ENCODE measurements around the gene IFIT5. TPM values are rescaled to one million over a fixed set of nuclear protein-coding genes. Genes with fewer than 3 reads are reported as not detected.
"Not testable (repeated sequence)": the region's sequence is repeated elsewhere in the genome, so short reads cannot be mapped to it uniquely, and the experiment has no call there.

IFIT5 gene
- total RNA-seq, 1 donor from 2014 or later = 8.1 TPM

DNA sequence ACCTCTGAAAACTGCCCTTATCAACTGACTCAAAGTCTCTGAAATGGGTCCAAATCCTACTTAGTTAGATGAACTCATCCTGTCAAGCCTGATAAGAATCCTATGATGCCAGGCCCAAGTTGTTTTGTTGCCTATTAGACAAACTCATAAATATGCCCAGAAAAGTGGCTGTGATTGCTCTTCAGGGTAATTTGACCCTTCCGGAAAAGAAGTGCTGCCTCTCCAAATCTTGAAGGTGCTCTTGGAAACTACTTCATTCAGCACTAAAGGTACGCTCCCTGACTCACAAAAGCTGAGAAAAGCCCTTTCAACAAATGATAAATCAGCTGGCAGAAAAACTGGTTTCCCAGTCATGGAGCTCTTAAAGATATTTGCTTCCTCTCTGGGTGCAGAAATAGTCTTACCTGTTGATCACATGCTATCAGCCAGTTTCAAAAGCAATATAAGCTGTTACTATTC, 6.7 kb downstream of the IFIT5 start:
- intact Hi-C loops (cut with micrococcal nuclease) = no loop called here
- no peak for DNase-seq
- no peak for ATAC-seq

DNA sequence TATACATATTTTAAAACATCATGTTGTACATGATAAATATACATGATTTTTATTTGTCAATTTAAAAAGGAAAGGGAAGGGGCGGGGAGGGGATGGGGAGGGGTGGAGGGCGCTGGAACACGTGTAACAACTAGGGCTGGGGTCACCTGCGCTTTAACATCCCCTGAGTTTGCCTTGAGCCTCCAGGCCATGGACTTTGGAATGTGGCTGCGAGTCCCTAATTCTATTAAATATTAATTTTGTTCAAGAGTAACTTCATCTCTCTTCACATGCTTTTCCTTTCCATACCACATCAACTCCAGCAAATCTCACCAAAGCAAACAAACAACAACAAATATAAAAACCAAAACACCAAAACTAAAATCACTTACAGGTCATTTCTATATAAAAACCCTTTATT, 10.6 kb downstream of the IFIT5 start:
- no peak for ATAC-seq
- intact Hi-C loops (cut with micrococcal nuclease) = loop anchor here (5.0 kb wide), 1 partner anchor 137 kb away; no protein-coding TSS in a partner anchor
- DNase-seq = no peak

DNA sequence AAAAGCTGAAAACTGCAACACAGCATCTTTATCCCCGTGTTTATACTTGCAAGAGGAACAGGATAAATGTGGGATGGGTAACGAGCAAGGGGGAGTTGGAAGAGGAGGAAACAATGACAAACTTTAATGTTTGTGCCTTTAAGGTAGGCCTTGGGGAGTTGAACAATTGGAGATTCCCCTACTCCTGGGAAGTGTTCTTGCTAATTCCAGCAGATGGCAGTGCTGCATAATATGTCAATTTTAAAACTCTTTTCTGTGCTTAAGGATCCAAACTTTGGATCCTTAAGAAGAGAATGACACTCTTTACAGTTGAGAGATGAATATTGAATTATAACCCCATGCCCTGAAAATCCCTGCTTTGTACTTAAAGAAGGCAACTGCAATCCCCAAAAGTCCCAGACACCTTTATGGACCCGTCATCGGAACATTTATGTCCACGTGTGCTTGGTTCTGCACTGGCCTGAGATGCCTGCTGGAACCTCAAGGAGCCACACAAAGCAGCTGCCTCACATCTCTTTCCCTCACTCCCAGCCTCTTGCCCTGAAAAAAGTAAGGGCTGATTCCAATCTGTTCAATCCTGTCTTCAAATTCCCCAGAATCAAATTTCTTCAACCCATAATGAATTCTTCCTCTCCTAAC, 12.0 kb downstream of the IFIT5 start:
- intact Hi-C loops (cut with micrococcal nuclease) = loop anchor here (5.0 kb wide), 1 partner anchor 136 kb away; no protein-coding TSS in a partner anchor
- ATAC-seq (peak; percentile 70), DNase-seq (no peak)

DNA sequence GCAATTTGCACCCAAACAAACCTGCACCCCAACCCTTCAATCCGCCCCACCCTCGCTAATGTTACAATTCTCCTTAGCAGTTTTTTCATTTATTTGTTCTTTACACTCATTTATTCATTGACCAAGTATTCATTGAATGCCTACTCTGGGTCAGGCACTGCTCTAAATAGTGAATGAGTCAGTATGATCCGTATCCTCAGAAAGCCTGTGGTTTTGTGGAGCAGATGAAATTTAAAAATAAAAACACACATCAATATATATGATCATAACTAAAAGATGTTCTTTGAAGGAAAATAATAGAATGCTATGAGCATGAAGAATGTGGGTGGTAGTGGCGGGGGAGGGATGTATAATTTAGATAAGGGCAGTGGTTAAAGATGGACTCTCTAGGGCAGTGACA, 13.3 kb downstream of the IFIT5 start:
- intact Hi-C loops (cut with micrococcal nuclease) = loop anchor here (5.0 kb wide), 1 partner anchor 135 kb away; no protein-coding TSS in a partner anchor
- DNase-seq (no peak), ATAC-seq (no peak)

DNA sequence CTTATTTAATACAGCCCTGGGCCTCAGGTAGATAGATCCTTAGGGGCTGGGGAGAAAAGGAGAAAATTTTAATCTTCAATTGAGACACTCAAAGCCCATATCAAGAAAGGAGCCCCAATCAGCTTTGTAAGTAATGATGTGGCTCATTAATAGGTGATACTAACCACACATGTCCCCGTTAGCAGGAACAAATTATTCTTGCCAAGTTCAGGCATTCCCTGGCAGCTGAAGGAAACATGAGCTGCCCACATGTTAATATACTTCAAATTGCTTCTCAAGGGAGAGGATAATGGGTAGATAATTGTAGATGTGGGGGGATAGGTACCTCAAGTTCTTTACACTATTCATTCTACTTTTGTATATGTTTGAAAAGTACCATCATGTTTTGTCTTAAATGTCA, 14.5 kb downstream of the IFIT5 start:
- no peak for DNase-seq
- intact Hi-C loops (cut with micrococcal nuclease) = loop anchor here (5.0 kb wide), 1 partner anchor 133 kb away; no protein-coding TSS in a partner anchor

DNA sequence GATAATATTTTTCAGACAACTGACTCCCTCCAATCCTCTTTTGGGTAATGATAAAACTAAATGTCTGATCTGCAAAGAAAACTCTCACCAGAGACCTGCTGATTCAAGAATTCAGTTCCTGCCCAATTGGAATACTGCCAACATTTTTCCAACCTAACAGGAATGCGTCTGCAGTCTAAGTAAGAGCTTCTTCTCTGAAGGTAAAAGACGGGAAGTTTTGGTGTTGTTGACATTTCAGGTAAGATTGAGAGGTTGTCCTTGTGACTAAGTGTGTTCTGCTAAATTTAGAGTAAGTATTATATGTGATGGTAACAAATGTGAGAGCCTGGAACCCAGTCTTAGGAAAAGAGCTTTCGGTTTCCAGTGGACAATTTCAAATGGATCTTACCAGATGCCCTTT, 17.6 kb downstream of the IFIT5 start:
- DNase-seq = no peak
- intact Hi-C loops (cut with micrococcal nuclease) = loop anchor here (5.0 kb wide), 1 partner anchor 120 kb away; no protein-coding TSS in a partner anchor
- peak; percentile 49 for ATAC-seq

More for the DNA sequence above, 14.5 kb downstream of the IFIT5 start:
- peak; percentile 77 for ATAC-seq

DNA sequence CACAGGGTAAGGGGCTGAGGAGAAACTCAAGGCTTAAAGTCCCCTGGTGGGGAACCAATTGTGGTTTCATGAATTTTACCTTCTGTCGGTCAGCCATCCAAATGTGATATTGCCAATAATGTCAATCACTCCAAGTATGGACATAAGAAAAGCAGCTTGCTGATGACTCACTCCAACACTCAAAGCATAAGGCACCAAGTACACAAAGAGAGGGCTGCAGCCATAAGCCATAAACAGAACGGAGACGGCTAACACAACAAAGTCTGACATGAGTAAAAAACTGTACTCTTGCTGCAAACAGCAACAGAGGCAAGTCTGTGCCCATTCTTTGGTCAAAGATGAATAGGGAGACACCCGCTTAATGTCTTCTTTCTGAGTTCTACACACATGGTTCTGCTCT, 24.2 kb downstream of the IFIT5 start:
- no peak for ATAC-seq
- intact Hi-C loops (cut with micrococcal nuclease) = no loop called here
- DNase-seq = no peak

DNA sequence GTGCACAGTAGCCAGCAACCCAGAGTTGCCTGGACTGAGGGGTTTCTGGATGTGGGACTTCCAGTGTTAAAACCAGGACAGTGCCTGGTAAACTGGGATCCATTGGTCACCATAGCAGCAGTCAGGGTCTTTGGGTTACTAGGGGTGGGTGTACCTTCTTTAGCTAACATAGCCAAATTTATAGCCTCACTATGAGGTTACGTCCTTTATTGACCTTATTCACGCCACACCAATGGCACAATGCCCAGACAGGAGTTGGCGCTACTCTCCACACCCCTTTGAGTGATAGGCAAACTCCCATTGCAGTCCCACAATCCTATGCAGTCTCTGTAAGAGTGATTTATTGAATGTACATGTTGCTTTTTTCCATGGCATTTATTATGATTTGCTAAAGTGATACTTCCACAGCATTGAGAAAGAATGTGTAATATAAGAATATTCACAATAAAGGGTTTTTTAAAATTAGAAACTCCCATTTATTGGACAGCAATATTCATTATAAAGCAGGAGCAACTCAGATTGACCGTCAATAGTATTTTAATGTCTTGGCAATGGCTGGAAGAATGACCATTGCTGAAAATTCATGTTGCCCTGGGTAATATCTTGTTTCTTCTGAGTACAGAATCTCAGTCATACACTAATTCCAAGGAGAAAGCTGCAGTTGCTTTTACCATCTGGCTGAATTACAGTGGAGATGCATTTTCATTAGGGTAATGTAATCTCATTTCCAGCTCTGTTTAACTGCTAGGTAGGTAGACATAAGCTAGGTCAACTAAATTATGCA, 26.1 kb downstream of the IFIT5 start:
- ATAC-seq (peak; percentile 97), DNase-seq (peak; percentile 75)
- intact Hi-C loops (cut with micrococcal nuclease) = no loop called here

DNA sequence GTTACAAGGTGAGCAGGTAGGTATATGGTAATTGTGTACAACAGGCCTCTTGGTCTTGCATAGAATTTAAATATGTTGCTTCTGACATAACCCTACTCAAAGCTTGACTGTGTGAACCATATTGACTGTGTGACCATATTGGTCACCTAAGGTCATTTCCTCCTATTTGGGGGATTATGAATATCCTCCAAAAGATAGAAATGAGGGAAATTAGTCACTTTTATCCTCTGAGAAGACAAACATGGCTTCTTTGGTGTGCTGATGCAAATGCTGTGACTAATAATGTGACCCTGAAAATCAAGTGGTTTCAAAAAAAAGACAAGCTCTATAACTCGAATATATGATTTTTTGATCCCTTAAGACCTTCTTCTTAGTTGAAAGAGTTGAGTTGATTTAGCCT, 27.9 kb downstream of the IFIT5 start:
- DNase-seq (no peak), ATAC-seq (no peak)
- intact Hi-C loops (cut with micrococcal nuclease) = no loop called here

DNA sequence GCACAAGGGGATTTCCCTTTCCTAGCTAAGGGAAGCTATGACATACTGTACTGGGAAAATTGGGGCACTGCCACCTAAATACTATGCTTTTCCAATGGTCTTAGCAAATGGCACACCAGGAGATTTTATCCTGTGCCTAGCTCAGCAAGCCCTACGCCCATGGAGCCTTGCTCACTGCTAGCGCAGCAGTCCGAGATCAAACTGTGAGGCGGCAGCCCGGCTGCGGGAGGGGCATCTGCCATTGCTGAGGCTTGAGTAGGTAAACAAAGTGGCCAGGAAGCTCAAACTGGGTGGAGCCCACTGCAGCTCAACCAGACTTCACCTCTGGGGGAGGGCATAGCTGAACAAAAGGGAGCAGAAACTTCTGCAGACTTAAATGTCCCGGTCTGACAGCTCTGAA, 30.5 kb downstream of the IFIT5 start:
- DNase-seq; ATAC-seq; intact Hi-C loops (cut with micrococcal nuclease): not testable (repeated sequence)

DNA sequence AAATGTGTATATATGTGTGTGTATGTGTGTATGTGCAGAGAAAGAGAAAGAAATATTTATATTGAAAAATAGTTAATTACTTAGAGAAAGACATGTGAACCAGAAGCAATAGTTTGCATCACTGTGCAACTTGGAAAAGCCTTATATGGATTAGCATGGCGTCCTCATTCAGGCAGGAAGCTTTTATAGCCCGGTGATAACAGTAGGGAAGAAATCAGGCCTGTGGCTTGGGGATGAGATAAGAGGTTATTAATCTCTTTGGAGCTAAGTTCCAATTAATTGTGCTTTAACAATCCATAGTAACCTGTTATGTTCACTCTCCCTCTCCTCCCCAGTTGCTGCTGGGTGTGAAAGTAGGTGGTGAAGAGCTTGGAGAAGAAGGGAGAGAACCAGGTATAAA, 36.5 kb downstream of the IFIT5 start:
- intact Hi-C loops (cut with micrococcal nuclease) = no loop called here
- DNase-seq = no peak
- no peak for ATAC-seq

DNA sequence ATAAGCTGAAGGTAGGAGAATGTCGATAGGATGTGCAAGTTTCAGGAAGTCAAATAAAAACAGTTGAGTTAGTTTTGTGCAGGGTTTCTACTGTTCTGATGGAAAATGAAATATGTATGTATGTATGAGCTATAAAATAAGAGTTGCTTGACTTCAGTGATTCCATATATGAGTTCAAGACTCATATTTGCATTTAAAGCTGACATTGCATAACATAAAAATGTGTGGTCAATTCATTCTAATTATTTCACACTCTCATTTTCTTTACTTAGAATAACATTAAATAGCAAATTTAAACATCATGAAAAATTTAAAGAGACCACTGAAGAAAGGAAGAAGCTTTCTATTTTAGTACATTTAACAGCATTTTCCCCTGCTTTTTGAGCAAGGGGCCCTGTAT, 37.8 kb downstream of the IFIT5 start:
- no peak for ATAC-seq
- intact Hi-C loops (cut with micrococcal nuclease) = no loop called here
- no peak for DNase-seq

DNA sequence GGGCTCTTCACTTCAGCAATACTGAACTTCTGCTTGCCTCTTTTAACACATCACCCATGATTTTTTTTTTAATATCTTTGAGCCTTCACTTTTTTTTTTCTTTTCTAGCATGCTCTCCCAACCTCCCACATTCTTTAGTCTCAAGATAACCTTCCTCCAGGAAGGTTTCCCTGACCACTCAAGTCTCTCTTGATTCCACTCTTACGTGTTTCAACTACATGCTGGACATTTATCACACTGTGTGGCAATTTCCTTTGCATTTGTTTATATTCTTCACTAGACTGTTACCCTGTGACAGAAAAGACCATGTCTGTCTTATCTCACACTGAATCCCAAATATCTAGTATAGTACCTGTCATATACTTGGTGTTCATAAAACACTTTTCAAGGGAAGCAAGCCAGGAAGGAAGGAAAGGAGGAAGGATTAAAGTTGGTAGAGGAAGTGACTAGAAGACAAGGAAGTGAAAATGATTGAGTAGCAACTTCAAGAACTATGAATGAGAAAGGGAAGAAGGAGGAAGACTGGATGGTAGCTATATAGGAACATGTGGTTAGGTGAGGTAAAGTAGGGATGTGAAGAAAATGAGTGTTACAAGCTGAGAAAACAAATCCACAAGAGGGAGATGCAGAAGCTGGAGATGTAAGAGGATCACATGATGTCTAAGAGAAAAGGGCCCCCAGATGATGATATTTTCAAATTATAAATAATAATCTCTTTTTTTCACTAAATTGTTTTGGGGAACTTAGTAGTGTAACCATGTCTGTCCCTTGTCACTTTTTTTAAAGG, 40.4 kb downstream of the IFIT5 start:
- intact Hi-C loops (cut with micrococcal nuclease) = no loop called here

DNA sequence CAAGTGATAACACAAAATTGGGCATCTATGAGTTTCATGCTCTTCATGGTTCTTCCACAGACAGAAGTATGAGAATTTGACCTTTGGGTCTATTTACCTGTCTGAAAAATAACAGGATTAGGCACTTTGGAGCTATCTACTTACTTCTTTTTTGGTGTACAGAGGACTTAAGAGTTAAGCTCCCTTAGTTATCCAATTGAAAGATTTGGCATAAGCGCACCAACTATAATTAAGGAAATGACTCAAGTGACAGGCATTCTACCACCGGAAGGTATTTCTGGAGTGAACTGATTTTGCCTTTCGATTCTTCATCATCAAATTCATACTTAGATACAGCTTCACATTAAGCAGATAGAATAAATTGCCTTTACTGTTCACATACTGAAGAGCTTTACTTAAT, 43.9 kb downstream of the IFIT5 start:
- DNase-seq = no peak
- ATAC-seq = peak; percentile 74
- intact Hi-C loops (cut with micrococcal nuclease) = no loop called here

More for the DNA sequence above, 40.4 kb downstream of the IFIT5 start:
- no peak for ATAC-seq
- DNase-seq = no peak

DNA sequence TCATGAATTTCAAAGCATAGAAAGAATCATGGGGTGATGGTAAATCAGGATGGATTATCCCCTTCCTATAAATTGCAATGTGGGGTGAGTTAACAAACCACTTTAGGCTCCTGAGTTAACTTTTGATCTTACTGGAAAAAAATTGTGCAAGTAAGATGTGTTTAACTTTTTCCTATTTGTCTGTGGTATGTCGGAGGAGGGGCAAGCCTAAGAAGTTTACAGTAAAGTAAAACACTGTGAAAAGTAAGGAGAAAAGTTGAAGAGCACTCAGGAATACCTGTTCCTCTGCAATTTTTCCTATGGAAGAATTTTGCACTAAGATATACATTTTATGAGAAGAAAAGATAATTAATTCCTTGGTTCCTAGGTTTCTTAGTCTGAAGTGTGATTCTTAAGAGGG, 44.4 kb downstream of the IFIT5 start:
- DNase-seq (no peak), ATAC-seq (no peak)
- intact Hi-C loops (cut with micrococcal nuclease) = no loop called here

DNA sequence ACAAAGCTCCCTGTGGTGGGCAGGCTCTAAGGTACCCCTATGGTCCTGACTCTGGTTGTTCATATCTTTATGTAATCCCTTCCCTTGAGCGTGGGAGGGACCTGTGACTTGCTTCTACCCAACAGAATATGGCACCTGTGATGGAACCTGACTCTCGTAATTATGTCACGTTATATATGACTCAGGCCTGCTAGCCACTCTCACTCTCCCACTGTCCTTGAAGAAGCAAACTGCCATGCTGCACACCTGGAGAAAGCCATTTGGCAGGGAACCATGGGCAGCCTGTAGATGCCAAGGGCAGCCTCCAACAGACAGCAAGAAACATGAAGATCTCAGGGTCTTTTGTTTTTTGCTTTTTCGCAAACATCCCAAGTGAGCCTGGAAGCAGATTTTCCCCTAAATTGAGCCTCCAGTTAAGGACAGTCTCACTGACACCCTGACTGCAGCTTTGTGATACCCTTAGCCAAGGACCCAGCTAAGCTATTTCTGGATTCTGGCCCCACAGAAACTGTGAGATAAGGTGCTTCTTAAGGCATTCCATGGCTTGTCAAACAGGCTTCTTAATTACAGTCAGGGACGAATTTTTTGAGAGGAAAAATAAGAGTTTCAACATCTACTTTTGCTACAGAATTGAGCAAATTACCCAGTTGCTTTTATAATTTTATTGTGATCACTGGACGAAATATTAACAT, 49.6 kb downstream of the IFIT5 start:
- DNase-seq (no peak), ATAC-seq (peak; percentile 58)
- intact Hi-C loops (cut with micrococcal nuclease) = no loop called here

DNA sequence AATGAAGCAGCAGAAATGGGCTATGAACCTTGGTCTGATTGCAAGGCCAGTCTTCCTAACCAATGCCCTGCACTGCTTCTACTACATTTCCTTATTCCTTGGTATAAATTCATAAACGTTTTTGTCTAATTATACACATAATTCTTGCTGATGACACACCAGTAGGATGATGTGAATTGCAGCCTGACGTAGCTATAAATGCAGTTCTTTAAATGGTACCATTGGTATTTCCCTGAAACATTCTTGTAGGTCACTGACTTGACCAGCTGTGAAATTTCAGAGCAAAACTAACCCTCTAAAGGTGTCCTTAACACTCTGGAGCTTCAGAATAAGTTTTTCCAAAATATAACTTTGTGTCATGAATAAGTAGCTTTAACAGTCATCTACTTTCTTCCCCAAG, 50.8 kb downstream of the IFIT5 start:
- DNase-seq = no peak
- no peak for ATAC-seq
- intact Hi-C loops (cut with micrococcal nuclease) = no loop called here

DNA sequence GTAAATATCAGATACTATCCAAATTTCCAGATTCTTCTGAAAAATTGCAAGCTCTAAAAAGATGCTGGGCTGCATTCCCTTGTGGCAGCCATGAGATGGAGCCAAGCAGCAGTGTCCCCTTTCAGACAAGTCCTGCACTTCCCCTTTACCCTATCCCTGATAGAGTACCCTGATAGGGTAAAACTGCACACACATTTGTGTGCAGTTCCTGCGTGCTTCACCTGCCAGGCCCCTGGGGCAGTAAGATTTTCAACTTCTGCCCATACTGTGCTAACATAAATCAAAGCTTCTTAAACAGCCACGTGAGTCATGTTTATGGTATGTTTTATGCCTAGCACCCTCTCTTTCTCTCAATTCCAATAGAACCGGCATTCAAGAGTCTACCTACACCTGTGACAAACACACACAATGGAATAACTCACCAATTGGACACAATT, 52.2 kb downstream of the IFIT5 start:
- no peak for DNase-seq
- intact Hi-C loops (cut with micrococcal nuclease) = no loop called here
- ATAC-seq = peak; percentile 71

Data from left ventricle myocardium superior (tissue), 1 donor.